Activated CD8-positive, alpha-beta memory T cell treated with anti-CD3 and anti-CD28 coated beads, Interleukin-2, amount 10 ng/mL, durations not matched to agents 7 days and 5 days (primary cell): ENCODE data around the gene PDCD6IP. TPM values are rescaled to one million over a fixed set of nuclear protein-coding genes. Genes with fewer than 3 reads are reported as not detected.
"Not testable (repeated sequence)": the region's sequence is repeated elsewhere in the genome, so short reads cannot be mapped to it uniquely, and the experiment has no call there.

Experiments
- ATAC-seq: fragments of 150-1000 bp; cut with Tn5 transposase; one replicate; pipeline ENCODE4 v1.10.0; 2021; ENCODE audit warnings: moderate library complexity
- CTCF ChIA-PET: fragments of 350-600 bp; sonication (Branson Sonifier 250); formaldehyde crosslinking; loops from one replicate; lab custom pipeline; 2021; ENCODE audit warnings: antibody characterized with exemption; lab: Charles Lee
- DNase-seq: peaks from one replicate; pipeline ENCODE4 v3.0.0-alpha.2; 2020
- H3K27ac Mint-ChIP-seq: one replicate; pipeline ENCODE4 v1.8.0; 2021; ENCODE audit warnings: mild to moderate bottlenecking, mixed read lengths
- H3K27me3 Mint-ChIP-seq: one replicate; pipeline ENCODE4 v1.8.0; 2021; ENCODE audit warnings: mixed read lengths
- H3K36me3 Mint-ChIP-seq: one replicate; pipeline ENCODE4 v1.8.0; 2021; ENCODE audit warnings: mild to moderate bottlenecking, mixed read lengths
- H3K4me1 Mint-ChIP-seq: one replicate; pipeline ENCODE4 v1.8.0; 2021; ENCODE audit warnings: mixed read lengths
- H3K4me3 Mint-ChIP-seq: one replicate; pipeline ENCODE4 v1.8.0; 2021; ENCODE audit warnings: mild to moderate bottlenecking, moderate library complexity, mixed read lengths
- H3K9me3 Mint-ChIP-seq: one replicate; pipeline ENCODE4 v1.8.0; 2022; ENCODE audit warnings: low read depth, mixed read lengths
- total RNA-seq, 2 experiments: library from RNA; stranded (reverse); gene quantifications; one replicate each; pipeline ENCODE4 v1.2.3, GENCODE V29; 2021

The PDCD6IP gene
- total RNA-seq, 2 experiments from 2014 or later: 183 to 208 TPM

DNA sequence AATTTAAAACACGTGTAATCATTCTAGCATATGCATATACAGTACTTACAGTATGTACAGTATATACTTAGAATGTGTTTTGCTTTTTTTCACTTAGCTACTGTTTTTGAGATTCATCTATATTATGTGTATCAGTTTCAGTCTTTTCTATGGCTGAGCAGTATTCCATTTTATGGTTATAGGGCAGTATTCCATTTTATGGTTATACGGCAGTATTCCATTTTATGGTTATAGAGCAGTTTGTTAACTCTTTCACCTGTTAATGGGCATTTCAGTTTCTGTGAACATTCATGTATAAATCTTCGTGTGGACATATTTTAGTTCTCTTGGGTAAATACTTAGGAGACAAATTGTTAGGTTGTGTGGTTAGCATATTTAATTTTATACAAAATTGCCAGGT, 40.9 kb downstream of the PDCD6IP start:
- H3K9me3 Mint-ChIP-seq: no peaks in the 10 kb centered on the region
- no peak overlapping the region for H3K27ac Mint-ChIP-seq
- H3K4me3 Mint-ChIP-seq: no peak overlapping the region
- no peak for DNase-seq
- no peak for ATAC-seq
- no peaks in the 10 kb centered on the region for H3K27me3 Mint-ChIP-seq
- peaks cover 2% of the 10 kb centered on the region for H3K4me1 Mint-ChIP-seq
- H3K36me3 Mint-ChIP-seq: peaks cover 39% of the 10 kb centered on the region
- CTCF ChIA-PET: no interaction called here

GRCh38 chr3:33840179-33840578, 41.7 kb downstream of the PDCD6IP start:
- Mint-ChIP-seq H3K27ac (no peak overlapping the region), H3K9me3 (no peaks in the 10 kb centered on the region), H3K4me3 (no peak overlapping the region), H3K36me3 (peaks cover 37% of the 10 kb centered on the region), H3K4me1 (no peaks in the 10 kb centered on the region), H3K27me3 (no peaks in the 10 kb centered on the region)
- no peak for ATAC-seq
- CTCF ChIA-PET: no interaction called here
- no peak for DNase-seq

DNA sequence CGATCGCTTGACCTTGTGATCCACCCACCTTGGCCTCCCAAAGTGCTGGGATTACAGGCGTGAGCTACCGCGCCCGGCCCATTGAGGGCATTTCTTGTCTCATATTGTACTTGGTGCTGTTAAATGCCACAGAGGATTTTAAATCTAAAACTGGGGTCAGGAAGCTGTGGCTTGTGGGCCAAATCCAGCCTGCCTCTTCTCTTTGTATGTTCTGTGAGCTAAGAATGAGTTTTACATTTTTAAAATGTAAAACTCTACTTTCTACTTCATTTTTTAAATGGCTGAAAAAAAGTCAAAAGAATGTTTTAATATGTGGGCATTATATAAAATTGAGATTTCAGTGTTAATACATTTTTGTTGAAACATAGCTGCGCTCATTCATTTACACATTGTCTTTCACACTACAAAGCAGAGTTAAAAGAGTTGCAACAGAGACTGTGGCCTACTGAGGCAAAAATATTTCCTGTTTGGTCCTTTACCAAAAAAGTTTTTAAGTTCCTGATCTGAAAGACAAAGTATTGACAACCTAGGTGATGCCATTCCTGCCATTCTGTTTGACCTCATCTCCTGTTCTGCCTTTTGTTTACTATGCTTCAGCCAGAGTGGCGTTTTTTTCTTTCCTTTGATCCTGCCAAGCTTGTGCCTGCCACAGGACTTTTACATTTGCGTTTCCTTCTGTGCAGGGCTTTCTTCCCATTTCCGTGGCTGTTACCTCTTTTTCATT, 50.4 kb downstream of the PDCD6IP start:
- CTCF ChIA-PET: no interaction called here
- Mint-ChIP-seq H3K9me3 (no peaks in the 10 kb centered on the region), H3K4me1 (peaks cover 37% of the 10 kb centered on the region), H3K36me3 (peaks cover 38% of the 10 kb centered on the region), H3K27ac (peak overlapping the region; percentile 73), H3K27me3 (no peaks in the 10 kb centered on the region), H3K4me3 (no peak overlapping the region)
- DNase-seq: peak; percentile 65
- ATAC-seq: peak; percentile 58

GRCh38 chr3:33850599-33850998, 52.2 kb downstream of the PDCD6IP start:
- ATAC-seq: not testable (repeated sequence)

GRCh38 chr3:33855407-33855806, 57.0 kb downstream of the PDCD6IP start:
- peaks cover 28% of the 10 kb centered on the region for H3K4me1 Mint-ChIP-seq
- H3K27me3 Mint-ChIP-seq, H3K9me3 Mint-ChIP-seq, H3K4me3 Mint-ChIP-seq, DNase-seq: not testable (repeated sequence)
- peaks cover 42% of the 10 kb centered on the region for H3K36me3 Mint-ChIP-seq
- ATAC-seq: peak; percentile 81
- H3K27ac Mint-ChIP-seq: peak overlapping the region; percentile 82
- CTCF ChIA-PET: interaction anchor here (1.6 kb wide), 1 partner anchor 66 kb away, joined by 4 read pairs; no protein-coding TSS in a partner anchor

More at GRCh38 chr3:33850599-33850998, 52.2 kb downstream of the PDCD6IP start:
- DNase-seq, H3K27me3 Mint-ChIP-seq, H3K27ac Mint-ChIP-seq, CTCF ChIA-PET, H3K9me3 Mint-ChIP-seq, H3K4me3 Mint-ChIP-seq: not testable (repeated sequence)
- peaks cover 52% of the 10 kb centered on the region for H3K4me1 Mint-ChIP-seq
- peaks cover 48% of the 10 kb centered on the region for H3K36me3 Mint-ChIP-seq

DNA sequence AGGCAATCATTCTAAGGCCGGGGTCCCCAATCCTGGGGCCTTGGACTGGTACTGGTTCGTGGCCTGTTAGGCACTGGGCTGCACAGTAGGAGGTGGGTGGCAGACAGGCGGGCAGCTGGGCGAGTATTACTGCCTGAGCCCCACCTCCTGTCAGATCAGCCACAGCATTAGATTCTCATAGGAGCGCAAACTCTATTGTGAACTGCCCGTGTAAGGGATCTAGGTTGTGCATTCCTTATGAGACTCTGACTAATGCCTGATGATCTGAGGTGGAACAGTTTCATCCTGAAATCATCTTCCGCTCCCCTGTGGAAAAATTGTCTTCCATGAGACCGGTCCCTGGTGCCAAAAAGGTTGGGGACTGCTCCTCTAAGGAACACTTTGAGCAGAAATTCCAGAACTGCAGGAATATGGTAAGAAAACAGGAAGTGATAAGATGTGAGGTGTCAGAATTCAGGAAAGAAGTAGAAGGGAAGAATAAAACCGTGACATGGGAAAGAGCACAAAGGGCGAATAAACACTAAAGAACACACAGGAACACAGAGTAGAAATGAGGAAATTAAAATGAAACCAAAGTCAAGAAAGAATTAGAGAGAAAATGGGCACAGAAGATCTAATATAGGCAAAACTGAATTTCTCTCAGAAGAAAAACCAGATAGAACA, 57.6 kb downstream of the PDCD6IP start:
- Mint-ChIP-seq H3K4me1 (peaks cover 23% of the 10 kb centered on the region), H3K27ac (peak overlapping the region; percentile 82), H3K27me3 (no peaks in the 10 kb centered on the region), H3K4me3 (no peak overlapping the region), H3K36me3 (peaks cover 40% of the 10 kb centered on the region), H3K9me3 (no peaks in the 10 kb centered on the region)
- CTCF ChIA-PET: interaction anchor here (1.6 kb wide), 1 partner anchor 67 kb away, joined by 4 read pairs; no protein-coding TSS in a partner anchor
- ATAC-seq (peak; percentile 36), DNase-seq (no peak)

DNA sequence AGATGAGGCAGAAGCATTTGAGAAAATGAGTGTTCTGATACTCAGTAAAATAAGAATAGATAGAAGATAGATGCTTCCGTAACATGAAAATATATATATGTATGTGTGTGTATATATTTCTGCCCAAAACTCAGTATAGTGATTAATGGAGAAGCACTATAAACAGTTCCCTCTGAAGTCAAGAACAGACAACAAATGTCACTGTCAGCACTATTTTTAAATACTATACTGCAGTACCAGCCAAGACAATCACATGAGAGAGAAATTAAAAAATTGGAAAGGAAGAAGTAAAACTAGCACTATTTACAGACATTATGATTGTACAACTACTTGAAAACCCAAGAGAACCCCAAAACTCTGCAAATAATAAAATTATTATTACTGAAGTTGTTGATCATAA, 59.3 kb downstream of the PDCD6IP start:
- H3K9me3 Mint-ChIP-seq, DNase-seq, ATAC-seq, H3K4me3 Mint-ChIP-seq, CTCF ChIA-PET, H3K27ac Mint-ChIP-seq, H3K27me3 Mint-ChIP-seq: not testable (repeated sequence)
- Mint-ChIP-seq H3K4me1 (peaks cover 20% of the 10 kb centered on the region), H3K36me3 (peaks cover 35% of the 10 kb centered on the region)

DNA sequence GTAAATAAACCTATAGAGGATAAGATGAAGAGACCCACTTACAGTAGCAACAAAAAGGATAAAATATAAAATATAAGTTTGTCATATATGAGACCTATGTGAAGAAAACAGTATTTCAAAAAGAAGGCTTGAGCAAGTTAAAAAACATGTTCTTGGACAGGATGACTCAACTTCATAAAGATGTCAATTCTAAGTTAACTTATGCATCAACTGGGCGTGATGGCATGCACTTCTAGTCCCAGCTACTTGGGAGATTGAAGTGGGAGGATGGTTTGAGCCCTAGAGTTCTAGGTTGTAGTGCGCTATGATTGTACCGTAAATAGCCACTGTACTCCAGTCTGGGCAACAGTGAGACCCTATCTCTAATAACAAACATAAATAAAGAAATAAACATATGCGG, 59.7 kb downstream of the PDCD6IP start:
- H3K27me3 Mint-ChIP-seq: no peaks in the 10 kb centered on the region
- H3K4me3 Mint-ChIP-seq: no peak overlapping the region
- H3K9me3 Mint-ChIP-seq: no peaks in the 10 kb centered on the region
- H3K27ac Mint-ChIP-seq: no peak overlapping the region
- peaks cover 34% of the 10 kb centered on the region for H3K36me3 Mint-ChIP-seq
- DNase-seq (no peak), ATAC-seq (no peak)
- peaks cover 20% of the 10 kb centered on the region for H3K4me1 Mint-ChIP-seq
- CTCF ChIA-PET: no interaction called here

GRCh38 chr3:33860373-33861050, 62.1 kb downstream of the PDCD6IP start:
- DNase-seq (no peak), ATAC-seq (no peak)
- CTCF ChIA-PET: no interaction called here
- Mint-ChIP-seq H3K27me3 (no peaks in the 10 kb centered on the region), H3K9me3 (no peaks in the 10 kb centered on the region), H3K36me3 (peaks cover 30% of the 10 kb centered on the region), H3K27ac (no peak overlapping the region), H3K4me1 (peaks cover 6% of the 10 kb centered on the region), H3K4me3 (no peak overlapping the region)

GRCh38 chr3:33865133-33865532, 66.7 kb downstream of the PDCD6IP start:
- Mint-ChIP-seq H3K9me3 (no peaks in the 10 kb centered on the region), H3K27me3 (no peaks in the 10 kb centered on the region), H3K27ac (no peak overlapping the region), H3K4me1 (peaks cover 7% of the 10 kb centered on the region), H3K4me3 (no peak overlapping the region), H3K36me3 (peaks cover 28% of the 10 kb centered on the region)
- DNase-seq (no peak), ATAC-seq (no peak)
- CTCF ChIA-PET: no interaction called here

DNA sequence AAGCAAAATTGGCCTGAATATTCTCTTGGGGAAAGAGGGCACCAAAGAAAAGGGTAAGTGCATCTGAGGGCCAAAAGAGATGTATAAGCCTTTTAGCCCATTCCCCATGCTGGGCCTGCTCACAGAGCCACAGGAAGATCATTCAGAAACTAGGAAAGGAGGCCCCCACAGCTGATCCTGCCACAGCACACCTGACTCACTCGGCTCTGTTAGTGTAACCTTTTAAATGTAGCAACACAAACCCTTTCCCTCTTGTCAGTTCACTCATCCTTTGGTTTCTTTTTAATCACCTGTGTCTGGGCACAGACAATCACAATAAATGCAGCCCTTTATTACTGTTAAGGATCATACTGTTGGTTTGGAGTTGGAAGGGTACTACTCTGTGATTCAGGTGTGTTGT, 69.9 kb downstream of the PDCD6IP start:
- Mint-ChIP-seq H3K9me3 (no peaks in the 10 kb centered on the region), H3K27ac (no peak overlapping the region), H3K27me3 (no peaks in the 10 kb centered on the region), H3K4me1 (peaks cover 7% of the 10 kb centered on the region), H3K4me3 (no peak overlapping the region), H3K36me3 (peaks cover 19% of the 10 kb centered on the region)
- CTCF ChIA-PET: no interaction called here
- DNase-seq: no peak
- ATAC-seq: no peak

GRCh38 chr3:33869977-33870376, 71.5 kb downstream of the PDCD6IP start:
- no peaks in the 10 kb centered on the region for H3K9me3 Mint-ChIP-seq
- H3K36me3 Mint-ChIP-seq: peaks cover 13% of the 10 kb centered on the region
- CTCF ChIA-PET: no interaction called here
- DNase-seq: no peak
- no peaks in the 10 kb centered on the region for H3K27me3 Mint-ChIP-seq
- peaks cover 7% of the 10 kb centered on the region for H3K4me1 Mint-ChIP-seq
- ATAC-seq: no peak
- no peak overlapping the region for H3K4me3 Mint-ChIP-seq
- no peak overlapping the region for H3K27ac Mint-ChIP-seq

GRCh38 chr3:33874815-33875214, 76.4 kb downstream of the PDCD6IP start:
- CTCF ChIA-PET: interaction anchor here (2.7 kb wide), 1 partner anchor 9 kb away, joined by 16 read pairs; no protein-coding TSS in a partner anchor
- H3K4me3 Mint-ChIP-seq: no peak overlapping the region
- no peaks in the 10 kb centered on the region for H3K27me3 Mint-ChIP-seq
- no peaks in the 10 kb centered on the region for H3K36me3 Mint-ChIP-seq
- no peak for DNase-seq
- H3K27ac Mint-ChIP-seq: no peak overlapping the region
- no peaks in the 10 kb centered on the region for H3K4me1 Mint-ChIP-seq
- no peaks in the 10 kb centered on the region for H3K9me3 Mint-ChIP-seq
- no peak for ATAC-seq
